A172 (cell line): Measurements from ENCODE around the gene KIF16B. TPM values are rescaled to one million over a fixed set of nuclear protein-coding genes. Genes with fewer than 3 reads are reported as not detected.

Experiments used
- DNase-seq: peaks from one replicate; pipeline ENCODE4 v3.0.0-alpha.2; 2015; ENCODE audit warnings: low spot score
- total RNA-seq: library from RNA; depleted of rRNA; stranded (reverse); fragments of >200 nt; shearing (Covaris generic); gene quantifications from 2 replicates; pipeline ENCODE4 v1.2.3, GENCODE V29; 2014

Gene KIF16B
- total RNA-seq, 1 experiment from 2014 or later: 11.2 TPM

GRCh38 chr20:16395366-16395765 lies 177.9 kb downstream of the KIF16B start:
- DNase-seq: no peak

GRCh38 chr20:16394784-16395183 lies 178.5 kb downstream of the KIF16B start:
- DNase-seq: no peak

GRCh38 chr20:16393836-16394235 lies 179.4 kb downstream of the KIF16B start:
- no peak for DNase-seq

- no peak for DNase-seq
Observed at GRCh38 chr20:16393297-16393696, 180.0 kb downstream of the KIF16B start.

GRCh38 chr20:16392346-16392745 lies 180.9 kb downstream of the KIF16B start:
- DNase-seq: no peak

- no peak for DNase-seq
Observed at GRCh38 chr20:16390991-16391390, 182.3 kb downstream of the KIF16B start.

GRCh38 chr20:16388731-16389130 lies 184.5 kb downstream of the KIF16B start:
- no peak for DNase-seq

- DNase-seq: no peak
Observed at GRCh38 chr20:16387666-16388065, 185.6 kb downstream of the KIF16B start.

GRCh38 chr20:16385891-16386290 lies 187.4 kb downstream of the KIF16B start:
- no peak for DNase-seq

- DNase-seq: no peak
Observed at GRCh38 chr20:16385462-16385861, 187.8 kb downstream of the KIF16B start.

GRCh38 chr20:16381444-16381843 lies 191.8 kb downstream of the KIF16B start:
- no peak for DNase-seq

- DNase-seq: no peak
Observed at GRCh38 chr20:16378712-16379370, 194.4 kb downstream of the KIF16B start.

GRCh38 chr20:16378122-16378521 lies 195.1 kb downstream of the KIF16B start:
- no peak for DNase-seq

GRCh38 chr20:16369441-16369840 lies 203.8 kb downstream of the KIF16B start:
- DNase-seq: no peak

- peak; percentile 60 for DNase-seq
Observed at GRCh38 chr20:16368645-16369292, 204.5 kb downstream of the KIF16B start.

GRCh38 chr20:16367948-16368560 lies 205.2 kb downstream of the KIF16B start:
- no peak for DNase-seq

- no peak for DNase-seq
Observed at GRCh38 chr20:16366529-16366928, 206.7 kb downstream of the KIF16B start.

- DNase-seq: no peak
Observed at GRCh38 chr20:16364320-16364687, 208.9 kb downstream of the KIF16B start.

GRCh38 chr20:16363506-16364319 lies 209.5 kb downstream of the KIF16B start:
- DNase-seq: no peak

- no peak for DNase-seq
Observed at GRCh38 chr20:16362642-16363041, 210.6 kb downstream of the KIF16B start.

- no peak for DNase-seq
Observed at GRCh38 chr20:16360668-16361067, 212.6 kb downstream of the KIF16B start.

GRCh38 chr20:16353417-16353781 lies 219.8 kb downstream of the KIF16B start:
- DNase-seq: no peak
